ENCODE measurements around the gene C22orf31.

The C22orf31 gene

DNA sequence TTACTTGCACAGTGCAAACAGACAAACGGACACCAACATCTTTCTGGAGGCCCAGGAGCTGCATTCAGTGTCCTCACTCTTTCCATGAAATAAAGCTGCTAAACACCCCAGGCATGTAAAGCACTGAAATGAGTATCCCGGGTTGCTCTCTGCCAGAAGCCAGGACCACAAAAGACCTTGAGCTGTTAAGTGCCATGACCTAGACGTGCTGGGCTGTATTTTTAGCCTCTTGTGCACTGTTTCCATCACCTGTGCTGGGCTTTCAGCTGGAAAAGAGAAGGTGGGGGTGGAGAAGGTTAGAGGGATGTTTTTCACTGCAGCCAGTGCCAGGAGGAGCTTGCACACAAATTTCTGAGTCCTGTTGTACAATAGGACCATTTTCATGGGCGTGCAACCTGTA is 7.8 kb upstream of the C22orf31 start:
- no peak for DNase-seq (ENCODE audit: extremely low read depth, insufficient read length)
- TF ChIP-seq, protein P1, sequence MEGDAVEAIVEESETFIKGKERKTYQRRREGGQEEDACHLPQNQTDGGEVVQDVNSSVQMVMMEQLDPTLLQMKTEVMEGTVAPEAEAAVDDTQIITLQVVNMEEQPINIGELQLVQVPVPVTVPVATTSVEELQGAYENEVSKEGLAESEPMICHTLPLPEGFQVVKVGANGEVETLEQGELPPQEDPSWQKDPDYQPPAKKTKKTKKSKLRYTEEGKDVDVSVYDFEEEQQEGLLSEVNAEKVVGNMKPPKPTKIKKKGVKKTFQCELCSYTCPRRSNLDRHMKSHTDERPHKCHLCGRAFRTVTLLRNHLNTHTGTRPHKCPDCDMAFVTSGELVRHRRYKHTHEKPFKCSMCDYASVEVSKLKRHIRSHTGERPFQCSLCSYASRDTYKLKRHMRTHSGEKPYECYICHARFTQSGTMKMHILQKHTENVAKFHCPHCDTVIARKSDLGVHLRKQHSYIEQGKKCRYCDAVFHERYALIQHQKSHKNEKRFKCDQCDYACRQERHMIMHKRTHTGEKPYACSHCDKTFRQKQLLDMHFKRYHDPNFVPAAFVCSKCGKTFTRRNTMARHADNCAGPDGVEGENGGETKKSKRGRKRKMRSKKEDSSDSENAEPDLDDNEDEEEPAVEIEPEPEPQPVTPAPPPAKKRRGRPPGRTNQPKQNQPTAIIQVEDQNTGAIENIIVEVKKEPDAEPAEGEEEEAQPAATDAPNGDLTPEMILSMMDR (IDR thresholded peaks at IDR 0.05; ENCODE audit: insufficient read depth, low read length, poor library complexity, severe bottlenecking) = no peak

DNA sequence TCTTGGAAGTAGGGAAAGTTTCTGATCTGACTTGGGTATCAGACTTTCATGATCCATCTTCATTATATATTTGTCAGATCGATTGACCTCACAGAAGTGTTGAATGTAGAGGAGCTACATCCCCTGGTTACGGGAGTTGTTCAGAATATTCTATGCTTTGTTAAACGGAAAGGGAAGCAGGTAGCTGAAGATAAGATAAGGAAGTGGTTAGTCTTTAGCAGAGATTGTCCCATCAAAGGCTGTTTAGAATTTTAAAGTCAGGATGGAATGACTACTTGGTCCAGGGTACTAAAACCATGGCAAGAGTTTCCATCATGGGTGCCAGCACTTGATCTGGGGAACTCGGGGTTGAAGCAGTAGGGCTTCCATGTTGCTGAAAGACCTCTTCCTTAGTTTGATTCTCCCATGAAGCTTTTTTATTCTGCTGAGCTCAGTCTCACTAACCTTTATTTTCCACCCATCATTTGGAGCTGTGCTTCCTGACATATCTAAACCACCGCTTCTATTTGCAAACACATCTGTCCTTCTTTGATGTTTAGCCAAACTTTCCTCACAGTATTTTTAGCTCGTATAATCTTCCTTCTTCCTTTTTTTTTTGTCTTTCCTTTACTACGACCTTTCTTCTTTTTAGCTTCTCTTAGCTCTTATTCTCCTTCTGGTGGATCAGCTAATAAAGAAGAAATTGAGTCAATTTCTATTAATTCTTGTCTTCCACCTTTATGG is 4.0 kb upstream of the C22orf31 start:
- Histone ChIP-seq H3K36me3 (ENCODE audit: control insufficient read depth, insufficient read depth, low read length) (no peaks in the 10 kb centered on the region), H3K27me3 (replicated peaks; ENCODE audit: control insufficient read depth, insufficient read depth, low read length) (no peaks in the 10 kb centered on the region; the same call in 1 of the 2 replicates), H3K4me3 (replicated peaks; ENCODE audit: low read depth, low read length) (no peak overlapping the region)
- TF ChIP-seq, protein P1 (IDR thresholded peaks at IDR 0.05; ENCODE audit: insufficient read depth, low read length, poor library complexity, severe bottlenecking) = no peak
- DNase-seq (ENCODE audit: extremely low read depth, insufficient read length) = no peak

More for the DNA sequence above, 7.8 kb upstream of the C22orf31 start:
- Histone ChIP-seq H3K27me3 (replicated peaks; ENCODE audit: control insufficient read depth, insufficient read depth, low read length) (no peaks in the 10 kb centered on the region), H3K4me3 (replicated peaks; ENCODE audit: low read depth, low read length) (no peak overlapping the region), H3K36me3 (ENCODE audit: control insufficient read depth, insufficient read depth, low read length) (no peaks in the 10 kb centered on the region)

DNA sequence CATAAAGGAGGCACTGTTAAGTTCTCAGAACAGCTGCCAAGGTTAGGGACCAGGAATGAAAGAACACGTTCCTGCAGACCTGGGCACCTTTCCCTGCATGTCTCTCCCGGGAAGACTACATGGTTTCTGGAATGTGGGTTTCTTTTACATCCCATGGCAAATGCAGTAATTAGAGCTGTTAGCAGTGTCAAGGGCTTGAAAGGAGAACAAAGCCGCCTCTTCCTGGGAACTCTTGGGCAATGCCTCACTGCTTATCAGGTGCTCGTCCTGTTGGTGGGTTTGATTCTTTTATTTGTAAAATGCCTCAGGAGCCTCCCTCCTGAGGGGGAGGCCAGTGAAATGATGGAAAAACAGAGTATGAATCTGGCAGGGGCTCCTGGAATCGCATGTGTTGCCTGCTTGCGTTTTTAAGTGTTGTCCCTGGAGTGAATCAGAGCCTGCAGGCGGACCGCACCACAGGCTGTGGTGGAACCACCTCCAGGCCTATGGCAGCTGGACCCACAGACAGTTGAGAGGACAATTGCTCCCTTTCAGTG is 723 bp upstream of the C22orf31 start:
- Histone ChIP-seq H3K27me3 (replicated peaks; ENCODE audit: control insufficient read depth, insufficient read depth, low read length) (no peaks in the 10 kb centered on the region; the same call in 1 of the 2 replicates), H3K36me3 (ENCODE audit: control insufficient read depth, insufficient read depth, low read length) (no peaks in the 10 kb centered on the region), H3K4me3 (replicated peaks; ENCODE audit: low read depth, low read length) (no peak overlapping the region)
- TF ChIP-seq, protein P1 (IDR thresholded peaks at IDR 0.05; ENCODE audit: insufficient read depth, low read length, poor library complexity, severe bottlenecking) = no peak
- no peak for DNase-seq (ENCODE audit: extremely low read depth, insufficient read length)

DNA sequence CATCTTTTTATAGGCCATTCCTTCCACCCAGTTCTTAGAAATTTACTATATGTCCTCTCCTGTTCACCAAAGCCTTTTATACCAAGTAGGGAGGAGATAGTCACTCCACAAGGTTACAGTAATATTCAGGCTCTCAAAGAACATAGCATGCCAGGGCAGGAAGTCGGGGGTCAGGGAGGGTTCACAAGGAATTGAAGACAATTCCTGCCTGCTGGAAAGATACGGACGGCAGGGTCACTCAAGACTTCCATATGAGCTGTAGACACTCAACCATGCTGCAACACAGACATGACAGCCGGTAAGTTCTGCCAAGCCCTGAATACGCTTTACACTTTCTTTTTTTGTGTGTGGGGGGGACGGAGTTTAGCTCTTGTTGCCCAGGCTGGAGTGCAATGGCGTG is 700 bp downstream of the C22orf31 start:
- H3K4me3 ChIP-seq (replicated peaks; ENCODE audit: low read depth, low read length) = no peak overlapping the region
- peaks cover 2% of the 10 kb centered on the region for H3K27me3 ChIP-seq (replicated peaks; ENCODE audit: control insufficient read depth, insufficient read depth, low read length)
- TF ChIP-seq, protein P1 (IDR thresholded peaks at IDR 0.05; ENCODE audit: insufficient read depth, low read length, poor library complexity, severe bottlenecking) = no peak
- DNase-seq (ENCODE audit: extremely low read depth, insufficient read length) = no peak
- no peaks in the 10 kb centered on the region for H3K36me3 ChIP-seq (ENCODE audit: control insufficient read depth, insufficient read depth, low read length)

DNA sequence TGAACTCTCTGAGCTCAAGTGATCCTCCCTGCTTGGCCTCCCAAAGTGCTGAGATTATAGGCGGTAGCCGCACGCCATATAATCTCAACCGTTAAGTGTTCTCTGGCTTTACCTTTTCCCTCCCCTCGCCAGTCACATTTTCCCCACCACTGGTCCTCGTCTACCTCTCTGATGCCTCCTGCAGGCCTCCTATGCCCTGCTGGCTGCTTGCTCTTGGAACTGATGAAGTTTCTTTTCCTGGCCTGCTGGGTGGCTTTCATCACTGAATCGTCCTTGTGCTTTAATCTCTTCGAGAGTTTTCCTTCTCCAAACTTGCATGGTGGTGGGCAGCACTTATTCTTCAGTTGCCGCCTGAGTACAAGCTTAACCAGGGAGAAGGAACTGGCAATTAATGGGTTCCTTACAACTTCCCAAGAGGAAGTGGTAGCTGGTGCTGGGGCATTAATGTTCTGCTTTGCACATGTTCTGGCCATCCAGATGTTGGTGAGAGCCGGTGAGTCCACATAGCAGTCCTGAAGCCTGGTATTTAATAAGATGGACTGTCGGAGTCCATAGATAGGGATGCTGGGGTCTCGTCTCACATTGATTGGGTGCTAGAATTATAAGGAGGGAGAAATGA is 1.3 kb downstream of the C22orf31 start:
- no peak for DNase-seq (ENCODE audit: extremely low read depth, insufficient read length)
- TF ChIP-seq, protein P1 (IDR thresholded peaks at IDR 0.05; ENCODE audit: insufficient read depth, low read length, poor library complexity, severe bottlenecking) = no peak

More for the DNA sequence above, 1.3 kb downstream of the C22orf31 start:
- H3K4me3 ChIP-seq (replicated peaks; ENCODE audit: low read depth, low read length) = no peak overlapping the region
- peaks cover 2% of the 10 kb centered on the region for H3K27me3 ChIP-seq (replicated peaks; ENCODE audit: control insufficient read depth, insufficient read depth, low read length)
- H3K36me3 ChIP-seq (ENCODE audit: control insufficient read depth, insufficient read depth, low read length) = no peaks in the 10 kb centered on the region
